Adrenal gland (tissue), 5 donors: ENCODE results near the gene KIAA1191.

Experiments
- POLR2A ChIP-seq, 2 donors: fragments of 450-650 bp; IDR thresholded peaks; one replicate each; pipeline ENCODE4 v1.6.1; 2017; ENCODE audit warnings: antibody characterized with exemption in 2 of 2, mild to moderate bottlenecking in 2 of 2, moderate library complexity in 1 of 2
- TF ChIP-seq, protein P1 (sequence below), 6 experiments: fragments of 450-650 bp in 4 of 6; fragments of 200-600 bp in 2 of 6; sonication (generic) in 1 of 6; IDR thresholded peaks; 1 replicate in 5 of 6; 2 replicates in 1 of 6; pipeline versions ENCODE4 v1.5.1 to v1.8.0; 2016 to 2021; ENCODE audit warnings: antibody characterized with exemption in 6 of 6, mild to moderate bottlenecking in 2 of 6, moderate library complexity in 1 of 6
- donor health status: DM: no; HTN: no; CAD: no.

GRCh38 chr5:176406436-176407052, 45.0 kb upstream of the KIAA1191 start:
- TF ChIP-seq, protein P1, sequence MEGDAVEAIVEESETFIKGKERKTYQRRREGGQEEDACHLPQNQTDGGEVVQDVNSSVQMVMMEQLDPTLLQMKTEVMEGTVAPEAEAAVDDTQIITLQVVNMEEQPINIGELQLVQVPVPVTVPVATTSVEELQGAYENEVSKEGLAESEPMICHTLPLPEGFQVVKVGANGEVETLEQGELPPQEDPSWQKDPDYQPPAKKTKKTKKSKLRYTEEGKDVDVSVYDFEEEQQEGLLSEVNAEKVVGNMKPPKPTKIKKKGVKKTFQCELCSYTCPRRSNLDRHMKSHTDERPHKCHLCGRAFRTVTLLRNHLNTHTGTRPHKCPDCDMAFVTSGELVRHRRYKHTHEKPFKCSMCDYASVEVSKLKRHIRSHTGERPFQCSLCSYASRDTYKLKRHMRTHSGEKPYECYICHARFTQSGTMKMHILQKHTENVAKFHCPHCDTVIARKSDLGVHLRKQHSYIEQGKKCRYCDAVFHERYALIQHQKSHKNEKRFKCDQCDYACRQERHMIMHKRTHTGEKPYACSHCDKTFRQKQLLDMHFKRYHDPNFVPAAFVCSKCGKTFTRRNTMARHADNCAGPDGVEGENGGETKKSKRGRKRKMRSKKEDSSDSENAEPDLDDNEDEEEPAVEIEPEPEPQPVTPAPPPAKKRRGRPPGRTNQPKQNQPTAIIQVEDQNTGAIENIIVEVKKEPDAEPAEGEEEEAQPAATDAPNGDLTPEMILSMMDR (IDR thresholded peaks at IDR 0.05): no peak
- no peak for TF ChIP-seq POLR2A (IDR thresholded peaks at IDR 0.05)
